ENCODE data around the gene IGFLR1. TPM values are rescaled to one million over a fixed set of nuclear protein-coding genes. Genes with fewer than 3 reads are reported as not detected.

IGFLR1 gene
- total and polyA plus RNA-seq, 9 of the 15 experiments (the other 6 are each of a cell fraction or from before 2014, with no cell fraction given) = 1.0 to 14.3 (median 4.6) TPM

GRCh38 chr19:35757749-35758608 is 15.7 kb upstream of the IGFLR1 start, which contains the start of gene PROSER3:
PROSER3 (plus strand) TSS chr19:35758176; CDS start chr19:35758216, 40 bp downstream.
- CTCF ChIA-PET (ENCODE audit: low intra/inter-chr PET ratio) = no interaction called here
- BruUV-seq (replicated peaks) = TSS peak; percentile 78
- TF ChIP-seq KLF13 (tag; IDR thresholded peaks at IDR 0.05; ENCODE audit: borderline replicate concordance, low read depth) (0 out of 2 replicates have a peak, but pooled peaks have one; percentile 37), NELFE (IDR thresholded peaks at IDR 0.05; ENCODE audit: insufficient read depth, insufficient read length) (no peak), MAZ (CRISPR knock-in tag; conservative IDR thresholded peaks at IDR 0.05 in 1 of 2, IDR thresholded peaks at IDR 0.05 in 1 of 2) (peak; percentile 62 to 77), MAFF (IDR thresholded peaks at IDR 0.05; ENCODE audit: low read length) (0 out of 2 replicates have a peak, but pooled peaks have one; percentile 6), ZNF695 (CRISPR knock-in tag; IDR thresholded peaks at IDR 0.05) (peak; percentile 85; the same call in 1 of the 2 replicates), ZNF511 (CRISPR knock-in tag; IDR thresholded peaks at IDR 0.05) (0 out of 2 replicates have a peak, but pooled peaks have one; percentile 73), POLR2H (tag; IDR thresholded peaks at IDR 0.05; ENCODE audit: low read depth) (peak; percentile 90), SUPT5H (IDR thresholded peaks at IDR 0.05) (peak; percentile 82), PHTF2 (CRISPR knock-in tag; IDR thresholded peaks at IDR 0.05) (no peak), KDM2B (CRISPR knock-in tag; IDR thresholded peaks at IDR 0.05) (no peak), SAFB (IDR thresholded peaks at IDR 0.05; ENCODE audit: borderline replicate concordance, low read depth, low read length) (no peak), HNRNPH1 (optimal IDR thresholded peaks at IDR 0.05; ENCODE audit: low read depth, low read length) (no peak), ZKSCAN1 (IDR thresholded peaks at IDR 0.05; ENCODE audit: low read depth, low read length) (no peak), TSC22D4 (tag; IDR thresholded peaks at IDR 0.05) (no peak), CBX3 (IDR thresholded peaks at IDR 0.05; ENCODE audit: borderline replicate concordance in 1 of 2, low read length in 2 of 2) (no peak), ZNF512 (tag; IDR thresholded peaks at IDR 0.05) (no peak), RCOR1 (IDR thresholded peaks at IDR 0.05; ENCODE audit: borderline replicate concordance in 1 of 2, low read depth in 2 of 2, low read length in 2 of 2) (peak in 1 of 2 experiments; percentile 46; a peak in 2 of 4 replicates)

More at GRCh38 chr19:35757749-35758608, 15.7 kb upstream of the IGFLR1 start, which contains the start of gene PROSER3:
- H4K20me1 ChIP-seq (replicated peaks; ENCODE audit: control insufficient read depth, insufficient read depth, low read length) = no peaks in the 10 kb centered on the region; the same call in 1 of the 2 replicates
- H2AFZ ChIP-seq (ENCODE audit: low read depth, low read length) = peak within 1 kb of the TSS; percentile 90
- peak within 1 kb of the TSS; percentile 80 for H3K4me3 ChIP-seq
- DNase-seq (ENCODE audit: extremely low read depth in 1 of 4, low spot score in 3 of 4) (peak; percentile 96 to 99 (median 98)), ATAC-seq (peak; percentile 98), FAIRE-seq (peak; percentile 100)
- peak within 1 kb of the TSS; percentile 96 for H3K27ac ChIP-seq (ENCODE audit: extremely low read depth, low read depth, low read length)
- no peaks in the 10 kb centered on the region for H3K9me1 ChIP-seq (ENCODE audit: control insufficient read depth, insufficient read depth, low read length)
- H3K4me2 ChIP-seq (ENCODE audit: insufficient read depth, low read length) = peak within 1 kb of the TSS; percentile 85
- intact Hi-C loops (cut with micrococcal nuclease) = no loop called here
- POLR2A ChIA-PET = interaction anchor here (0.6 to 2.2 kb wide), 5 partner anchors 10 to 435 kb away, joined by 3 to 12 read pairs (median 3); partner anchors contain the start of genes LIN37, PSENEN and U2AF1L4
- peaks cover 17% of the 10 kb centered on the region for H3K79me2 ChIP-seq (ENCODE audit: control insufficient read depth, insufficient read depth, low read length)
- H3K4me1 ChIP-seq (replicated peaks in 1 of 2; ENCODE audit: control insufficient read depth in 2 of 2, insufficient read depth in 2 of 2, low read length in 2 of 2) = peaks cover 13 to 37% of the 10 kb centered on the region in 2 experiments
- 2% methylated on average over 49 of the region's 53 CpGs for WGBS (ENCODE audit: insufficient coverage, low coverage, missing lambda C conversion rate)
- no peaks in the 10 kb centered on the region; the same call in 1 of the 2 replicates for H3K9me3 ChIP-seq (replicated peaks; ENCODE audit: control insufficient read depth, insufficient read depth, low read depth, low read length)
- in situ Hi-C loops (cut with MboI) = no loop called here
- H3K9ac ChIP-seq (ENCODE audit: insufficient read depth in 1 of 2, low read depth in 2 of 2, low read length in 2 of 2) = peak within 1 kb of the TSS; percentile 93 to 97
- H3K27me3 ChIP-seq (ENCODE audit: control insufficient read depth in 2 of 2, insufficient read depth in 2 of 2, low read length in 2 of 2) = no peaks in the 10 kb centered on the region
- H3K36me3 ChIP-seq (ENCODE audit: control insufficient read depth, insufficient read depth, low read length) = peaks cover 36% of the 10 kb centered on the region; the same call in 2 of the 3 replicates
